Esophagus muscularis mucosa (tissue), 4 donors: ENCODE data around the gene DOCK1. TPM values are rescaled to one million over a fixed set of nuclear protein-coding genes. Genes with fewer than 3 reads are reported as not detected.

ENCODE experiments used
- DNase-seq: peaks from one replicate; pipeline ENCODE4 v3.0.0-alpha.2; 2017; ENCODE audit errors: extremely low spot score
- H3K27ac ChIP-seq, 4 donors: fragments of 200-600 bp; sonication (generic); replicated peaks in 1 of 4; 1 replicate in 3 of 4; 2 replicates in 1 of 4; pipeline ENCODE4 v1.5.1; 2016 to 2019; ENCODE audit warnings: mild to moderate bottlenecking in 1 of 4
- H3K27me3 ChIP-seq, 4 donors: fragments of 200-600 bp; sonication (generic); one replicate each; pipeline versions ENCODE4 v1.5.1 to v1.6.0; 2016 to 2019
- H3K36me3 ChIP-seq, 4 donors: fragments of 200-600 bp; sonication (generic); one replicate each; pipeline ENCODE4 v1.5.1; 2016 to 2019
- H3K4me1 ChIP-seq, 4 donors: fragments of 200-600 bp; sonication (generic); one replicate each; pipeline ENCODE4 v1.5.1; 2016 to 2019
- H3K4me3 ChIP-seq, 4 donors: fragments of 200-600 bp; sonication (generic); 1 replicate in 2 of 4; 2 replicates in 2 of 4; pipeline ENCODE4 v1.5.1; 2016 to 2019; ENCODE audit warnings: mild to moderate bottlenecking in 4 of 4, moderate library complexity in 1 of 4
- H3K9me3 ChIP-seq, 4 donors: fragments of 200-600 bp; sonication (generic); 1 replicate in 3 of 4; 2 replicates in 1 of 4; pipeline ENCODE4 v1.5.1; 2016 to 2019
- CTCF ChIP-seq, 3 experiments: fragments of 200-600 bp in 2 of 3; fragments of 450-650 bp in 1 of 3; sonication (generic) in 2 of 3; IDR thresholded peaks; one replicate each; pipeline ENCODE4 v1.5.1; 2017 to 2019; ENCODE audit warnings: antibody characterized with exemption in 3 of 3, mild to moderate bottlenecking in 2 of 3, moderate library complexity in 1 of 3
- EP300 ChIP-seq: sonication (generic); formaldehyde crosslinking; IDR thresholded peaks from one replicate; pipeline ENCODE4 v1.6.1; 2017; ENCODE audit warnings: antibody characterized with exemption
- POLR2A ChIP-seq: fragments of 450-650 bp; IDR thresholded peaks from one replicate; pipeline ENCODE4 v1.6.1; 2017; ENCODE audit warnings: antibody characterized with exemption, moderate library complexity, mild to moderate bottlenecking, low read depth
- POLR2AphosphoS5 ChIP-seq, 2 donors: sonication (generic); formaldehyde crosslinking; IDR thresholded peaks; one replicate each; pipeline ENCODE4 v1.6.1; 2017; ENCODE audit warnings: antibody characterized with exemption in 2 of 2
- WGBS: methylation state at CpG from one replicate; pipeline ENCODE4 v1.1.5; 2018; 5-methylcytosine and 5-hydroxymethylcytosine counted together
- intact Hi-C: fragments of 100-400 bp; cut with DNase I; formaldehyde crosslinking; loops from one replicate; pipeline ENCODE4 v1.15.1; 2023
- total RNA-seq, 4 donors: library from RNA; depleted of rRNA; stranded (reverse); fragments of >200 nt; gene quantifications; one replicate each; pipeline versions ENCODE4 v1.1.0 to v1.2.1, GENCODE V29; 2016

DOCK1 gene
- total RNA-seq, 4 donors from 2014 or later: 41.4 to 60.3 (median 55.3) TPM

GRCh38 chr10:127016331-127016730 lies 111.1 kb downstream of the DOCK1 start:
- H3K27me3 ChIP-seq: no peaks in the 10 kb centered on the region
- H3K4me1 ChIP-seq: peaks cover 5 to 20% (median 17%) of the 10 kb centered on the region in 4 donors
- H3K36me3 ChIP-seq: peaks cover 0 to 70% (median 31%) of the 10 kb centered on the region in 4 donors
- H3K4me3 ChIP-seq: no peak overlapping the region
- WGBS: 84% methylated on average over 11 of the region's 11 CpGs
- no peak for DNase-seq
- no peaks in the 10 kb centered on the region for H3K9me3 ChIP-seq
- intact Hi-C loops: no loop called here
- no peak overlapping the region for H3K27ac ChIP-seq
- TF ChIP-seq EP300: no peak
- no peak for TF ChIP-seq CTCF (IDR thresholded peaks at IDR 0.05)

DNA sequence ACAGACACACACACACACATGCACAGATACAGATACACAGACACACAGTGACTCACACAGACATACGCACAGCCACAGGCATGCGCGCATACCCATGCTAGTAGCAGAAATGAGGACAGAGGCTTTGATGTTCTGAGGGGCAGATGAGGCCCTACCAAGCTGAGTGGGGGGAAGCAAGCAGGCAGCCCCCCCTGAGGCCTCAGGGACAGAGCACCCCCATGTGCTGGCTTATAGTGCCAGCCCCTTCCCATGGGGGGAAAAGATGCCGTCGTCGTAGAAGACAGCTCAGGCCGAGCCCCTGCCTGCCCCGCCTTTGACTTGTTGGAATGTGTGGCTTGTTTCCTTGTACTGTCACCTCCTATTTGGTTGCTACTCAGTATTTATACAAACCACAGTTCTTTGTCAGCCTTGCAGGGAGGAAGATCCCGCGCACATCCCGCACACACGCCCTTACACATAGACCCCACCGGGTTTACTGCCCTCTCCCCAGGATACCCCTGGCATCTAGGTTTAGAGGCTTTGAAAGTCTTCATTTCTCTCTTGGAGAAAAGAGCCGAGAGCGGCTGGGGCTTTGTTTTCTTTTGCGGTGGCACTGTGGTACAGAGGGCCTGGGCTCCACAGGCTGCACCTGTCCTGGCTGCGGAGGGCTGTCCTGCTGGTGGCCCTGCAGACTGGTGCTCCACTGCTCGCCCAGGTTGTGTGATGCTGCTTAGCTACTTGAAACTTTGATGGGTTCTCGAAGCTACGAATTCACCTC lies 112.5 kb downstream of the DOCK1 start:
- no peaks in the 10 kb centered on the region for H3K9me3 ChIP-seq
- DNase-seq: no peak
- no peaks in the 10 kb centered on the region for H3K27me3 ChIP-seq
- no peak overlapping the region for H3K4me3 ChIP-seq
- TF ChIP-seq EP300: no peak
- no peak for TF ChIP-seq CTCF (IDR thresholded peaks at IDR 0.05)
- TF ChIP-seq POLR2AphosphoS5 (IDR thresholded peaks at IDR 0.05): no peak
- TF ChIP-seq POLR2A: no peak
- intact Hi-C loops: no loop called here
- peaks cover 5 to 11% (median 10%) of the 10 kb centered on the region in 4 donors for H3K4me1 ChIP-seq
- WGBS: 88% methylated on average over 17 of the region's 20 CpGs
- peaks cover 0 to 74% (median 31%) of the 10 kb centered on the region in 4 donors for H3K36me3 ChIP-seq
- H3K27ac ChIP-seq: no peak overlapping the region

- 91% methylated on average over 4 of the region's 4 CpGs for WGBS
- Histone ChIP-seq H3K27ac (no peak overlapping the region), H3K4me3 (no peak overlapping the region), H3K9me3 (no peaks in the 10 kb centered on the region), H3K36me3 (peaks cover 0 to 77% (median 34%) of the 10 kb centered on the region in 4 donors), H3K27me3 (no peaks in the 10 kb centered on the region), H3K4me1 (peaks cover 4 to 6% (median 5%) of the 10 kb centered on the region in 4 donors)
- intact Hi-C loops: no loop called here
- DNase-seq: no peak
- TF ChIP-seq POLR2A: no peak
- TF ChIP-seq CTCF (IDR thresholded peaks at IDR 0.05): no peak
- no peak for TF ChIP-seq POLR2AphosphoS5 (IDR thresholded peaks at IDR 0.05)
- no peak for TF ChIP-seq EP300
These were observed 113.0 kb downstream of the DOCK1 start for GRCh38 chr10:127018298-127018650.

- H3K27me3 ChIP-seq: no peaks in the 10 kb centered on the region
- TF ChIP-seq CTCF (IDR thresholded peaks at IDR 0.05) (no peak), POLR2AphosphoS5 (IDR thresholded peaks at IDR 0.05) (no peak), EP300 (no peak), POLR2A (no peak)
- peaks cover 0 to 81% (median 38%) of the 10 kb centered on the region in 4 donors for H3K36me3 ChIP-seq
- no peak overlapping the region for H3K27ac ChIP-seq
- DNase-seq: no peak
- H3K4me3 ChIP-seq: no peak overlapping the region
- peaks cover 0 to under 1% (median under 1%) of the 10 kb centered on the region in 4 donors for H3K4me1 ChIP-seq
- 95% methylated on average over 8 of the region's 8 CpGs for WGBS
- no peaks in the 10 kb centered on the region for H3K9me3 ChIP-seq
- intact Hi-C loops: no loop called here
These were observed 113.5 kb downstream of the DOCK1 start for GRCh38 chr10:127018766-127019165.

- WGBS: 94% methylated on average over 3 of the region's 3 CpGs
- no peak for TF ChIP-seq POLR2AphosphoS5 (IDR thresholded peaks at IDR 0.05)
- no peak for TF ChIP-seq CTCF (IDR thresholded peaks at IDR 0.05)
- TF ChIP-seq POLR2A: no peak
- TF ChIP-seq EP300: no peak
- Histone ChIP-seq H3K4me3 (no peak overlapping the region), H3K4me1 (peaks cover 0 to 12% (median 12%) of the 10 kb centered on the region in 4 donors), H3K9me3 (no peaks in the 10 kb centered on the region), H3K36me3 (peaks cover 0 to 72% (median 42%) of the 10 kb centered on the region in 4 donors), H3K27ac (no peak overlapping the region), H3K27me3 (no peaks in the 10 kb centered on the region)
- intact Hi-C loops: loop anchor here (10.0 kb wide), 1 partner anchor 115 kb away; the partner anchor contains the start of gene DOCK1
- DNase-seq: no peak
These were observed 115.0 kb downstream of the DOCK1 start for GRCh38 chr10:127020260-127020659.
